ENCODE data around the gene PRR5L.

Gene PRR5L

GRCh38 chr11:36400766-36401455 lies 104.8 kb downstream of the PRR5L start:
- peaks cover 2% of the 10 kb centered on the region for H3K36me3 ChIP-seq (ENCODE audit: control insufficient read depth, insufficient read depth, low read length)
- no peaks in the 10 kb centered on the region for H3K4me1 ChIP-seq (ENCODE audit: control insufficient read depth, insufficient read depth, low read length)
- H3K9ac ChIP-seq (ENCODE audit: low read depth, low read length): no peak overlapping the region
- H3K9me3 ChIP-seq (ENCODE audit: control insufficient read depth, insufficient read depth, low read length): no peaks in the 10 kb centered on the region
- H3K27me3 ChIP-seq (ENCODE audit: control insufficient read depth, insufficient read depth, low read length): no peaks in the 10 kb centered on the region
- H3K4me3 ChIP-seq (ENCODE audit: low read depth, low read length): no peak overlapping the region

GRCh38 chr11:36402568-36403170 lies 106.6 kb downstream of the PRR5L start:
- Histone ChIP-seq H3K36me3 (ENCODE audit: control insufficient read depth, insufficient read depth, low read length) (peaks cover 2% of the 10 kb centered on the region), H3K9me3 (ENCODE audit: control insufficient read depth, insufficient read depth, low read length) (no peaks in the 10 kb centered on the region), H3K4me3 (ENCODE audit: low read depth, low read length) (no peak overlapping the region), H3K9ac (ENCODE audit: low read depth, low read length) (no peak overlapping the region), H3K27me3 (ENCODE audit: control insufficient read depth, insufficient read depth, low read length) (no peaks in the 10 kb centered on the region), H3K4me1 (ENCODE audit: control insufficient read depth, insufficient read depth, low read length) (no peaks in the 10 kb centered on the region)

GRCh38 chr11:36403661-36404060 lies 107.6 kb downstream of the PRR5L start:
- no peak overlapping the region for H3K9ac ChIP-seq (ENCODE audit: low read depth, low read length)
- no peaks in the 10 kb centered on the region for H3K27me3 ChIP-seq (ENCODE audit: control insufficient read depth, insufficient read depth, low read length)
- H3K36me3 ChIP-seq (ENCODE audit: control insufficient read depth, insufficient read depth, low read length): peaks cover 2% of the 10 kb centered on the region
- H3K4me3 ChIP-seq (ENCODE audit: low read depth, low read length): no peak overlapping the region
- H3K4me1 ChIP-seq (ENCODE audit: control insufficient read depth, insufficient read depth, low read length): no peaks in the 10 kb centered on the region
- no peaks in the 10 kb centered on the region for H3K9me3 ChIP-seq (ENCODE audit: control insufficient read depth, insufficient read depth, low read length)

- H3K36me3 ChIP-seq (ENCODE audit: control insufficient read depth, insufficient read depth, low read length): peaks cover 2% of the 10 kb centered on the region
- no peaks in the 10 kb centered on the region for H3K4me1 ChIP-seq (ENCODE audit: control insufficient read depth, insufficient read depth, low read length)
- H3K27me3 ChIP-seq (ENCODE audit: control insufficient read depth, insufficient read depth, low read length): no peaks in the 10 kb centered on the region
These were observed 108.7 kb downstream of the PRR5L start for GRCh38 chr11:36404831-36405230.

GRCh38 chr11:36405585-36406367 lies 109.7 kb downstream of the PRR5L start:
- no peak overlapping the region for H3K4me3 ChIP-seq (ENCODE audit: low read depth, low read length)

More at GRCh38 chr11:36404831-36405230, 108.7 kb downstream of the PRR5L start:
- no peaks in the 10 kb centered on the region for H3K9me3 ChIP-seq (ENCODE audit: control insufficient read depth, insufficient read depth, low read length)
- H3K4me3 ChIP-seq (ENCODE audit: low read depth, low read length): no peak overlapping the region
- no peak overlapping the region for H3K9ac ChIP-seq (ENCODE audit: low read depth, low read length)

GRCh38 chr11:36407356-36407755 lies 111.3 kb downstream of the PRR5L start:
- H3K4me1 ChIP-seq (ENCODE audit: control insufficient read depth, insufficient read depth, low read length): no peaks in the 10 kb centered on the region
- H3K9ac ChIP-seq (ENCODE audit: low read depth, low read length): no peak overlapping the region
- H3K36me3 ChIP-seq (ENCODE audit: control insufficient read depth, insufficient read depth, low read length): no peaks in the 10 kb centered on the region
- H3K27me3 ChIP-seq (ENCODE audit: control insufficient read depth, insufficient read depth, low read length): no peaks in the 10 kb centered on the region
- no peak overlapping the region for H3K4me3 ChIP-seq (ENCODE audit: low read depth, low read length)
- no peaks in the 10 kb centered on the region for H3K9me3 ChIP-seq (ENCODE audit: control insufficient read depth, insufficient read depth, low read length)

More at GRCh38 chr11:36405585-36406367, 109.7 kb downstream of the PRR5L start:
- no peak overlapping the region for H3K9ac ChIP-seq (ENCODE audit: low read depth, low read length)
- H3K4me1 ChIP-seq (ENCODE audit: control insufficient read depth, insufficient read depth, low read length): no peaks in the 10 kb centered on the region
- no peaks in the 10 kb centered on the region for H3K27me3 ChIP-seq (ENCODE audit: control insufficient read depth, insufficient read depth, low read length)
- H3K36me3 ChIP-seq (ENCODE audit: control insufficient read depth, insufficient read depth, low read length): no peaks in the 10 kb centered on the region
- no peaks in the 10 kb centered on the region for H3K9me3 ChIP-seq (ENCODE audit: control insufficient read depth, insufficient read depth, low read length)

- no peak overlapping the region for H3K9ac ChIP-seq (ENCODE audit: low read depth, low read length)
- no peaks in the 10 kb centered on the region for H3K36me3 ChIP-seq (ENCODE audit: control insufficient read depth, insufficient read depth, low read length)
- H3K9me3 ChIP-seq (ENCODE audit: control insufficient read depth, insufficient read depth, low read length): no peaks in the 10 kb centered on the region
- H3K4me1 ChIP-seq (ENCODE audit: control insufficient read depth, insufficient read depth, low read length): no peaks in the 10 kb centered on the region
- H3K27me3 ChIP-seq (ENCODE audit: control insufficient read depth, insufficient read depth, low read length): no peaks in the 10 kb centered on the region
- H3K4me3 ChIP-seq (ENCODE audit: low read depth, low read length): no peak overlapping the region
These were observed 112.5 kb downstream of the PRR5L start for GRCh38 chr11:36408498-36409136.

- no peaks in the 10 kb centered on the region for H3K27me3 ChIP-seq (ENCODE audit: control insufficient read depth, insufficient read depth, low read length)
- no peaks in the 10 kb centered on the region for H3K4me1 ChIP-seq (ENCODE audit: control insufficient read depth, insufficient read depth, low read length)
- H3K36me3 ChIP-seq (ENCODE audit: control insufficient read depth, insufficient read depth, low read length): no peaks in the 10 kb centered on the region
- no peaks in the 10 kb centered on the region for H3K9me3 ChIP-seq (ENCODE audit: control insufficient read depth, insufficient read depth, low read length)
- H3K4me3 ChIP-seq (ENCODE audit: low read depth, low read length): no peak overlapping the region
- no peak overlapping the region for H3K9ac ChIP-seq (ENCODE audit: low read depth, low read length)
These were observed 113.2 kb downstream of the PRR5L start for GRCh38 chr11:36409152-36409816.

GRCh38 chr11:36411202-36411640 lies 115.1 kb downstream of the PRR5L start:
- Histone ChIP-seq H3K9ac (ENCODE audit: low read depth, low read length) (no peak overlapping the region), H3K27me3 (ENCODE audit: control insufficient read depth, insufficient read depth, low read length) (no peaks in the 10 kb centered on the region), H3K9me3 (ENCODE audit: control insufficient read depth, insufficient read depth, low read length) (no peaks in the 10 kb centered on the region), H3K4me1 (ENCODE audit: control insufficient read depth, insufficient read depth, low read length) (no peaks in the 10 kb centered on the region), H3K36me3 (ENCODE audit: control insufficient read depth, insufficient read depth, low read length) (no peaks in the 10 kb centered on the region), H3K4me3 (ENCODE audit: low read depth, low read length) (no peak overlapping the region)

- H3K9ac ChIP-seq (ENCODE audit: low read depth, low read length): no peak overlapping the region
- no peaks in the 10 kb centered on the region for H3K27me3 ChIP-seq (ENCODE audit: control insufficient read depth, insufficient read depth, low read length)
- no peaks in the 10 kb centered on the region for H3K36me3 ChIP-seq (ENCODE audit: control insufficient read depth, insufficient read depth, low read length)
- H3K4me3 ChIP-seq (ENCODE audit: low read depth, low read length): no peak overlapping the region
- H3K9me3 ChIP-seq (ENCODE audit: control insufficient read depth, insufficient read depth, low read length): no peaks in the 10 kb centered on the region
- H3K4me1 ChIP-seq (ENCODE audit: control insufficient read depth, insufficient read depth, low read length): no peaks in the 10 kb centered on the region
These were observed 116.8 kb downstream of the PRR5L start for GRCh38 chr11:36412781-36413383.

- Histone ChIP-seq H3K36me3 (ENCODE audit: control insufficient read depth, insufficient read depth, low read length) (no peaks in the 10 kb centered on the region), H3K27me3 (ENCODE audit: control insufficient read depth, insufficient read depth, low read length) (no peaks in the 10 kb centered on the region), H3K9ac (ENCODE audit: low read depth, low read length) (no peak overlapping the region), H3K4me3 (ENCODE audit: low read depth, low read length) (no peak overlapping the region), H3K9me3 (ENCODE audit: control insufficient read depth, insufficient read depth, low read length) (no peaks in the 10 kb centered on the region), H3K4me1 (ENCODE audit: control insufficient read depth, insufficient read depth, low read length) (no peaks in the 10 kb centered on the region)
These were observed 121.1 kb downstream of the PRR5L start for GRCh38 chr11:36417154-36417553.

Data from iPS-15b (cell line).